ENCODE results near the gene ARHGEF4. TPM values are rescaled to one million over a fixed set of nuclear protein-coding genes. Genes with fewer than 3 reads are reported as not detected.

ARHGEF4 gene
- total RNA-seq, 1 experiment from 2014 or later = 12.6 TPM

DNA sequence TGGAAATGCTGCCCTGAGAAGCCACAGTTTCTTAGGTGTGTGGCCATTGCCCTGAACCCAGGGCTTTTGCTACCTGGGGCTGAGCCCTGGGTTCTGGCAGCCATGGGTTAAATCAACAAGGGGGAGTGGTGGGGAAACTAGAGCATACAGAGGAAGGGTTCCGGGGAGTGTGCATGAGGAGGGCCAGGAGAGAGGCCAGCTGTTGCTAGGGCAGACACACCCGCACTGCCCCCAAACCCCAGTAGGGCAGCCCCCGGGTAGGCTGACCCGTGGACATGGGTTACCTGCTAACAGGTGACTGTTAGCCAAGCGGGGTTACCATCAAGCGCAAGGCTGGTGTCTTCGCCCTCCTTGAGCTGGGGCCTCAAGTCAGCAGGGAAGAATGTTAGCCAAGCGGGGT, 14.8 kb upstream of the ARHGEF4 start:
- no CpG with 5 or more reads among the region's 8 CpGs for WGBS (ENCODE audit: extremely low coverage, insufficient read length, low lambda C conversion rate)
- no peak overlapping the region; a peak in 1 of 5 replicates for H3K4me3 Mint-ChIP-seq

More for the DNA sequence above, 14.8 kb upstream of the ARHGEF4 start:
- no peaks in the 10 kb centered on the region for H3K36me3 Mint-ChIP-seq (ENCODE audit: insufficient read depth in 1 of 3, low read depth in 3 of 3)
- H3K23ac ChIP-seq (ENCODE audit: insufficient read length, low read depth, low read length) = no peak overlapping the region
- peaks cover 0 to 3% of the 10 kb centered on the region in 2 experiments; a peak in 2 of 5 replicates for H3K9me3 Mint-ChIP-seq
- no peak overlapping the region for H2BK20ac ChIP-seq (ENCODE audit: low read depth, low read length, poor library complexity, severe bottlenecking)
- peaks cover 32 to 48% of the 10 kb centered on the region in 2 experiments for H3K4me1 Mint-ChIP-seq
- no peak overlapping the region for H3K27ac ChIP-seq (ENCODE audit: insufficient read length, low read depth, low read length)
- H4K91ac ChIP-seq (ENCODE audit: insufficient read length, low read depth, low read length) = no peak overlapping the region
- H2BK12ac ChIP-seq (ENCODE audit: insufficient read length, low read depth, low read length) = no peak overlapping the region
- H3K27ac Mint-ChIP-seq = no peak overlapping the region; a peak in 1 of 7 replicates
- no peak for DNase-seq
- H3K79me2 ChIP-seq (ENCODE audit: insufficient read depth, low read length) = no peaks in the 10 kb centered on the region
- H3K4me1 ChIP-seq (ENCODE audit: insufficient read depth, low read length) = peaks cover 2% of the 10 kb centered on the region; the same call in 1 of the 2 replicates
- H2AFZ ChIP-seq (ENCODE audit: low read length) = no peak overlapping the region
- no peak overlapping the region for H3K4ac ChIP-seq (ENCODE audit: low read depth, low read length)
- H4K20me1 ChIP-seq (ENCODE audit: control insufficient read depth, insufficient read depth, insufficient read length) = peaks cover 3% of the 10 kb centered on the region
- no peak overlapping the region for H2AK5ac ChIP-seq (ENCODE audit: insufficient read length, low read length)
- H3K79me1 ChIP-seq (ENCODE audit: insufficient read depth, low read depth, low read length, poor library complexity, severe bottlenecking) = no peaks in the 10 kb centered on the region
- H3K9me3 ChIP-seq (ENCODE audit: control insufficient read depth, low read depth, low read length) = no peaks in the 10 kb centered on the region
- H3K14ac ChIP-seq (ENCODE audit: insufficient read depth, low read length) = no peak overlapping the region
- H3K23me2 ChIP-seq (ENCODE audit: insufficient read length, low read depth, low read length, poor library complexity, severe bottlenecking) = no peaks in the 10 kb centered on the region
- no peak overlapping the region for H3T11ph ChIP-seq (ENCODE audit: low read length)
- no peak overlapping the region for H3K56ac ChIP-seq (ENCODE audit: insufficient read length, low read depth, low read length)
- TF ChIP-seq, protein P1, sequence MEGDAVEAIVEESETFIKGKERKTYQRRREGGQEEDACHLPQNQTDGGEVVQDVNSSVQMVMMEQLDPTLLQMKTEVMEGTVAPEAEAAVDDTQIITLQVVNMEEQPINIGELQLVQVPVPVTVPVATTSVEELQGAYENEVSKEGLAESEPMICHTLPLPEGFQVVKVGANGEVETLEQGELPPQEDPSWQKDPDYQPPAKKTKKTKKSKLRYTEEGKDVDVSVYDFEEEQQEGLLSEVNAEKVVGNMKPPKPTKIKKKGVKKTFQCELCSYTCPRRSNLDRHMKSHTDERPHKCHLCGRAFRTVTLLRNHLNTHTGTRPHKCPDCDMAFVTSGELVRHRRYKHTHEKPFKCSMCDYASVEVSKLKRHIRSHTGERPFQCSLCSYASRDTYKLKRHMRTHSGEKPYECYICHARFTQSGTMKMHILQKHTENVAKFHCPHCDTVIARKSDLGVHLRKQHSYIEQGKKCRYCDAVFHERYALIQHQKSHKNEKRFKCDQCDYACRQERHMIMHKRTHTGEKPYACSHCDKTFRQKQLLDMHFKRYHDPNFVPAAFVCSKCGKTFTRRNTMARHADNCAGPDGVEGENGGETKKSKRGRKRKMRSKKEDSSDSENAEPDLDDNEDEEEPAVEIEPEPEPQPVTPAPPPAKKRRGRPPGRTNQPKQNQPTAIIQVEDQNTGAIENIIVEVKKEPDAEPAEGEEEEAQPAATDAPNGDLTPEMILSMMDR (conservative IDR thresholded peaks at IDR 0.05) = no peak
- no peak overlapping the region for H3K18ac ChIP-seq (ENCODE audit: insufficient read length, low read depth, low read length)
- H4K8ac ChIP-seq (replicated peaks; ENCODE audit: insufficient read length, low read depth, low read length) = no peak overlapping the region
- no peak overlapping the region for H2BK15ac ChIP-seq (ENCODE audit: low read depth, low read length)
- no peak overlapping the region for H2BK120ac ChIP-seq (ENCODE audit: low read depth, low read length, poor library complexity, severe bottlenecking)
- peaks cover 6% of the 10 kb centered on the region for H3K27me3 Mint-ChIP-seq (ENCODE audit: low read depth)
- no peak overlapping the region for H3K4me2 ChIP-seq (ENCODE audit: insufficient read depth, insufficient read length, low read length)
- no peaks in the 10 kb centered on the region for H3K27me3 ChIP-seq (ENCODE audit: insufficient read depth, low read length)
- H4K5ac ChIP-seq (ENCODE audit: insufficient read length, low read depth, low read length) = no peak overlapping the region
- H3K9ac ChIP-seq (ENCODE audit: extremely low read depth, insufficient read length, low read length) = no peak overlapping the region
- no peak overlapping the region for H2BK5ac ChIP-seq (ENCODE audit: insufficient read length, low read length)
